K562 (cell line): ENCODE measurements around the gene TRIM37. TPM values are rescaled to one million over a fixed set of nuclear protein-coding genes. Genes with fewer than 3 reads are reported as not detected.
A peak's percentile ranks its signal among the peaks of the same experiment; 100 is the strongest.

ENCODE experiments used
- ATAC-seq: fragments of 200-7000 bp; cut with Tn5 transposase; 3 replicates; pipeline ENCODE4 v1.9.1; 2020; ENCODE audit warnings: moderate library complexity
- BruUV-seq: library from RNA; stranded (reverse); fragments of 400-500 nt; replicated peaks from 2 replicates; lab custom pipeline; 2021; lab: Mats Ljungman, UMichigan
- CTCF ChIA-PET: fragments of 300-600 bp; formaldehyde crosslinking; extraction: SDS; loops from one replicate; lab custom pipeline; 2021; ENCODE audit warnings: low intra/inter-chr PET ratio; lab: Yijun Ruan, JAX
- POLR2A ChIA-PET: fragments of 300-600, 350-650 bp; sonication (Branson Sonifier 250); formaldehyde crosslinking; extraction: SDS; loops from one replicate; lab custom pipeline; 2021; ENCODE audit warnings: antibody characterized with exemption, inconsistent platforms; lab: Yijun Ruan, JAX
- DNase-seq, 4 experiments: peaks; one replicate each; pipeline versions ENCODE4 v3.0.0 to v3.0.0-alpha.2; 2011 to 2018; ENCODE audit warnings: low spot score in 3 of 4, mixed read lengths in 3 of 4; ENCODE audit errors: extremely low read depth in 1 of 4
- FAIRE-seq: peaks from 2 replicates; lab custom pipeline; 2011; peaks lifted over from hg19 to GRCh38; lab: Jason Lieb, UNC
- H2AFZ ChIP-seq: 2 replicates; pipeline ENCODE4 v1.6.0; 2011; ENCODE audit warnings: low read depth, low read length, control low read depth, inconsistent platforms
- H3K27ac ChIP-seq: fragments of 200-600 bp; 3 replicates; pipeline ENCODE4 v1.8.0; 2011; ENCODE audit warnings: low read depth, mild to moderate bottlenecking, control low read depth, inconsistent platforms, low read length, moderate library complexity, mixed read lengths; ENCODE audit errors: extremely low read depth
- H3K27me3 ChIP-seq, 2 experiments: fragments of 300-600 bp in 1 of 2; 2 replicates in 1 of 2; 3 replicates in 1 of 2; pipeline versions ENCODE4 v1.6.0 to v1.8.0; 2011; ENCODE audit warnings: inconsistent platforms in 2 of 2, low read length in 2 of 2, mild to moderate bottlenecking in 1 of 2, mixed read lengths in 1 of 2, moderate library complexity in 1 of 2; ENCODE audit not compliant: control insufficient read depth in 2 of 2, insufficient read depth in 2 of 2
- H3K36me3 ChIP-seq: fragments of 300-600 bp; 3 replicates; pipeline ENCODE4 v1.8.0; 2011; ENCODE audit warnings: mild to moderate bottlenecking, low read length, inconsistent platforms; ENCODE audit not compliant: control insufficient read depth, insufficient read depth
- H3K4me1 ChIP-seq, 2 experiments: fragments of 200-600 bp in 1 of 2; replicated peaks in 1 of 2; 2 replicates in 1 of 2; 3 replicates in 1 of 2; pipeline versions ENCODE4 v1.5.1 to v1.8.0; 2011; ENCODE audit warnings: inconsistent platforms in 2 of 2, low read length in 2 of 2, mild to moderate bottlenecking in 1 of 2, mixed read lengths in 1 of 2, moderate library complexity in 1 of 2; ENCODE audit not compliant: control insufficient read depth in 2 of 2, insufficient read depth in 2 of 2
- H3K4me2 ChIP-seq: 2 replicates; pipeline ENCODE4 v1.6.1; 2011; ENCODE audit warnings: low read length, control low read depth, inconsistent platforms, mixed read lengths; ENCODE audit not compliant: insufficient read depth
- H3K4me3 ChIP-seq: fragments of 200-600 bp; sonication (generic), shearing (Covaris generic); 2 replicates; pipeline ENCODE4 v1.5.1; 2016; ENCODE audit warnings: control low read depth, inconsistent platforms
- H3K79me2 ChIP-seq: fragments of 200-600 bp; 3 replicates; pipeline ENCODE4 v1.8.0; 2011; ENCODE audit warnings: low read length, inconsistent platforms; ENCODE audit not compliant: control insufficient read depth, insufficient read depth
- H3K9ac ChIP-seq, 2 experiments: 2 replicates each; pipeline versions ENCODE4 v1.6.0 to v1.6.1; 2011; ENCODE audit warnings: low read depth in 2 of 2, low read length in 2 of 2, control low read depth in 1 of 2, inconsistent platforms in 1 of 2, mild to moderate bottlenecking in 1 of 2, mixed read lengths in 1 of 2; ENCODE audit not compliant: insufficient read depth in 1 of 2
- H3K9me1 ChIP-seq: one replicate; pipeline ENCODE4 v1.6.0; 2011; ENCODE audit warnings: inconsistent platforms, mild to moderate bottlenecking, low read length, moderate library complexity; ENCODE audit not compliant: control insufficient read depth, insufficient read depth
- H3K9me3 ChIP-seq: replicated peaks from 2 replicates; pipeline ENCODE4 v1.5.1; 2011; ENCODE audit warnings: low read depth, low read length, inconsistent platforms; ENCODE audit not compliant: control insufficient read depth, insufficient read depth
- H4K20me1 ChIP-seq: replicated peaks from 2 replicates; pipeline ENCODE4 v1.6.1; 2011; ENCODE audit warnings: low read length, inconsistent platforms, mixed read lengths; ENCODE audit not compliant: control insufficient read depth, insufficient read depth
- ZBTB1 ChIP-seq: sonication (generic); formaldehyde crosslinking; IDR thresholded peaks from 2 replicates; pipeline ENCODE4 v1.8.1; 2023; ENCODE audit warnings: missing genetic modification reagents, low read depth, mild to moderate bottlenecking, borderline replicate concordance
- WGBS: fragments of 100-300 bp; shearing (Covaris generic); methylation state at CpG from one replicate; pipeline ENCODE4 v1.1.6; 2016; ENCODE audit warnings: low coverage, mixed read lengths; ENCODE audit not compliant: insufficient coverage; ENCODE audit errors: missing lambda C conversion rate; 5-methylcytosine and 5-hydroxymethylcytosine counted together
- in situ Hi-C: fragments of 300-500 bp; cut with MboI; formaldehyde crosslinking; loops from 4 replicates; pipeline ENCODE4 v1.15.0; 2018; ENCODE audit warnings: inconsistent platforms, mixed read lengths
- intact Hi-C: fragments of 100-400 bp; cut with micrococcal nuclease; formaldehyde crosslinking; loops from 2 replicates; pipeline ENCODE4 v1.14.2; 2022
- polyA plus RNA-seq, 8 experiments: library from polyadenylated mRNA; depleted of rRNA in 4 of 8; stranded (reverse) in 5 of 8; unstranded in 3 of 8; fragments of >200 nt; fragmentation: Nextera tagmentation in 2 of 8; fragmentation: Illumina TruSeq in 1 of 8; extraction: Ambion mirVana in 2 of 8; extraction: Trizol in 1 of 8; gene quantifications; 2 replicates each; pipeline versions ENCODE4 v1.2.1 to v1.2.3, GENCODE V29; 2011 to 2014; ENCODE audit warnings: inconsistent platforms in 1 of 8, missing spikeins in 1 of 8
- total RNA-seq, 7 experiments: library from RNA; depleted of rRNA in 6 of 7; stranded (reverse); fragments of >200 nt in 6 of 7; fragmentation: Illumina TruSeq in 2 of 7; extraction: Trizol in 2 of 7; gene quantifications; 2 replicates each; pipeline versions ENCODE4 v1.2.1 to v1.2.3, GENCODE V29; 2011 to 2021; ENCODE audit warnings: low replicate concordance in 1 of 7
- TF ChIP-seq, protein P1 (sequence below), 3 experiments: fragments of 200-800 bp in 1 of 3; fragments of 250-450 bp in 1 of 3; fragments of 450-650 bp in 1 of 3; sonication (Bioruptor Pico) in 1 of 3; sonication (Bioruptor generic) in 1 of 3; formaldehyde crosslinking in 1 of 3; IDR thresholded peaks; 2 replicates each; pipeline versions ENCODE4 v1.6.1 to v1.8.0; 2016 to 2022; ENCODE audit warnings: mild to moderate bottlenecking in 2 of 3, missing genetic modification characterization in 2 of 3, missing compliant biosample characterization in 1 of 3, moderate library complexity in 1 of 3

Gene TRIM37
- total and polyA plus RNA-seq, 9 of the 15 experiments (the other 6 are each of a cell fraction or from before 2014, with no cell fraction given): 4.5 to 31.4 (median 23.8) TPM

- intact Hi-C loops: no loop called here
Measured at GRCh38 chr17:58976541-58976940, 130.1 kb downstream of the TRIM37 start.

More at GRCh38 chr17:58976541-58976940, 130.1 kb downstream of the TRIM37 start:
- no peak overlapping the region for H3K27ac ChIP-seq
- H3K4me3 ChIP-seq: no peak overlapping the region
- no peaks in the 10 kb centered on the region for H3K9me3 ChIP-seq
- no peaks in the 10 kb centered on the region for H3K36me3 ChIP-seq
- ChIA-PET POLR2A (interaction anchor here (0.8 to 1.4 kb wide), 2 partner anchors 9 to 318 kb away, joined by 3 read pairs; no protein-coding TSS in a partner anchor), CTCF (no interaction called here)
- no peaks in the 10 kb centered on the region for H3K4me1 ChIP-seq
- H3K79me2 ChIP-seq: no peaks in the 10 kb centered on the region
- 34% methylated on average over 3 of the region's 3 CpGs for WGBS
- TF ChIP-seq, protein P1, sequence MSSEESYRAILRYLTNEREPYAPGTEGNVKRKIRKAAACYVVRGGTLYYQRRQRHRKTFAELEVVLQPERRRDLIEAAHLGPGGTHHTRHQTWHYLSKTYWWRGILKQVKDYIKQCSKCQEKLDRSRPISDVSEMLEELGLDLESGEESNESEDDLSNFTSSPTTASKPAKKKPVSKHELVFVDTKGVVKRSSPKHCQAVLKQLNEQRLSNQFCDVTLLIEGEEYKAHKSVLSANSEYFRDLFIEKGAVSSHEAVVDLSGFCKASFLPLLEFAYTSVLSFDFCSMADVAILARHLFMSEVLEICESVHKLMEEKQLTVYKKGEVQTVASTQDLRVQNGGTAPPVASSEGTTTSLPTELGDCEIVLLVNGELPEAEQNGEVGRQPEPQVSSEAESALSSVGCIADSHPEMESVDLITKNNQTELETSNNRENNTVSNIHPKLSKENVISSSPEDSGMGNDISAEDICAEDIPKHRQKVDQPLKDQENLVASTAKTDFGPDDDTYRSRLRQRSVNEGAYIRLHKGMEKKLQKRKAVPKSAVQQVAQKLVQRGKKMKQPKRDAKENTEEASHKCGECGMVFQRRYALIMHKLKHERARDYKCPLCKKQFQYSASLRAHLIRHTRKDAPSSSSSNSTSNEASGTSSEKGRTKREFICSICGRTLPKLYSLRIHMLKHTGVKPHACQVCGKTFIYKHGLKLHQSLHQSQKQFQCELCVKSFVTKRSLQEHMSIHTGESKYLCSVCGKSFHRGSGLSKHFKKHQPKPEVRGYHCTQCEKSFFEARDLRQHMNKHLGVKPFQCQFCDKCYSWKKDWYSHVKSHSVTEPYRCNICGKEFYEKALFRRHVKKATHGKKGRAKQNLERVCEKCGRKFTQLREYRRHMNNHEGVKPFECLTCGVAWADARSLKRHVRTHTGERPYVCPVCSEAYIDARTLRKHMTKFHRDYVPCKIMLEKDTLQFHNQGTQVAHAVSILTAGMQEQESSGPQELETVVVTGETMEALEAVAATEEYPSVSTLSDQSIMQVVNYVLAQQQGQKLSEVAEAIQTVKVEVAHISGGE (CRISPR knock-in tag; IDR thresholded peaks at IDR 0.05): peak in 1 of 3 experiments; percentile 78; a peak in 2 of 6 replicates
- no peak for TF ChIP-seq ZBTB1 (CRISPR knock-in tag)
- ATAC-seq (no peak), DNase-seq (no peak), FAIRE-seq (no peak)
- H3K27me3 ChIP-seq: no peaks in the 10 kb centered on the region
- H3K9me1 ChIP-seq: no peaks in the 10 kb centered on the region
- H3K4me2 ChIP-seq: no peak overlapping the region
- no peaks in the 10 kb centered on the region for H4K20me1 ChIP-seq
- in situ Hi-C loops: no loop called here
- no peak overlapping the region for H3K9ac ChIP-seq
- BruUV-seq: no TSS peak
- no peak overlapping the region for H2AFZ ChIP-seq
